ENCODE data around the gene LRR1. TPM values are rescaled to one million over a fixed set of nuclear protein-coding genes. Genes with fewer than 3 reads are reported as not detected.

LRR1 gene
- total and polyA plus RNA-seq, 9 of the 15 experiments (the other 6 are each of a cell fraction or from before 2014, with no cell fraction given) = 26.5 to 58.1 (median 31.8) TPM

DNA sequence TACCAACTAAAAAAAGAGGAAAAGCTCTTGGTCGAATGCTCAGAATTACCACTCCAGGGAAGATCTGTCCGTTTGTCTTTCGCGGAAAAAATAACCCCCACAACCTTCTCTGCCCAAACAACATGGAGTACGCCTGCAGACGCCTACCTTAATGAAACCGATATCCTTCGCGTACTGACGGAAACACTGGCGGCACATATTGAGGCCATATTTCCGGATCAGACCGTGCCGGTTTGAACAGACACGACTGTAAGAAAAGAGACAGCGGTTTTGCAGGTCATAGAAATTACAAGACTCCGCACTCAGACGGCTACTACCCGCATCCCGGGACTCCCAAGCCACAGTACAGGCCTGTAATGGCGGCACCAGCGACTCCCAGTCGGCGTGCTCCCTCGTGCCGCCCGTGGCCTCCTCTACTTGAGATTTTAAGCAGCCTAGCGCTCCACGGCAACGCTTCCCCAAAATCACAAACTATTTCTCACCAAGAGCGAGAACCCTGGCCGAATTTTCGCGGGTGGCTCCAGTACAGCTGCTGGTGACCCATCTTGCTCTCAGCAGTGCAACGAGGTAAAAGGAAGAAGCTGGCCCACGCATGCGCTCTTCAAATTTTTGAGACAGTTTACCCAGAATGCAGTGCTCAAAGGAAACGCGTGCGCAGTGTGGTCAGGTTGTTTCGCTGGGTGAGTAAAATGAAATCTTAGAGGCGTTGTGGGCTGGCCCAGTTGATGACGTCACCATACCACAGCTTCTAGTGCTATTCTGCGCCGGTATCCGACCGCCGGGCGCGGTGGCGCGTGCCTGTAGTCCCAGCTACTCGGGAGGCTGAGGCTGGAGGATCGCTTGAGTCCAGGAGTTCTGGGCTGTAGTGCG, 12.7 kb upstream of the LRR1 start, which contains the start of gene RPS29 (continued):
- TF ChIP-seq SLC30A9 (CRISPR knock-in tag; IDR thresholded peaks at IDR 0.05) (no peak), XRCC5 (IDR thresholded peaks at IDR 0.05; ENCODE audit: low read depth, low read length) (no peak), RBM15 (IDR thresholded peaks at IDR 0.05; ENCODE audit: insufficient read depth, low read length) (no peak), TEAD4 (IDR thresholded peaks at IDR 0.05; ENCODE audit: low read length) (no peak), TEAD4 (CRISPR knock-in tag; IDR thresholded peaks at IDR 0.05; ENCODE audit: borderline replicate concordance) (no peak), YY1 (IDR thresholded peaks at IDR 0.05; ENCODE audit: borderline replicate concordance in 1 of 3, control insufficient read depth in 1 of 3, extremely low read depth in 1 of 3, insufficient read depth in 3 of 3, insufficient read length in 1 of 3, insufficient replicate concordance in 2 of 3, low read depth in 1 of 3, low read length in 2 of 3) (peak; percentile 52 to 94 (median 86)), L3MBTL2 (IDR thresholded peaks at IDR 0.05) (peak; percentile 53; the same call in 1 of the 2 replicates), NCOA2 (IDR thresholded peaks at IDR 0.05; ENCODE audit: partially characterized antibody in 2 of 2) (no peak), RBM34 (IDR thresholded peaks at IDR 0.05; ENCODE audit: borderline replicate concordance, insufficient read depth, low read length) (no peak), KAT2B (IDR thresholded peaks at IDR 0.05; ENCODE audit: low read depth, low read length) (no peak), ZNF444 (CRISPR knock-in tag; IDR thresholded peaks at IDR 0.05) (no peak), ZNF354B (CRISPR knock-in tag; IDR thresholded peaks at IDR 0.05) (no peak)
- TF ChIP-seq, protein P1, sequence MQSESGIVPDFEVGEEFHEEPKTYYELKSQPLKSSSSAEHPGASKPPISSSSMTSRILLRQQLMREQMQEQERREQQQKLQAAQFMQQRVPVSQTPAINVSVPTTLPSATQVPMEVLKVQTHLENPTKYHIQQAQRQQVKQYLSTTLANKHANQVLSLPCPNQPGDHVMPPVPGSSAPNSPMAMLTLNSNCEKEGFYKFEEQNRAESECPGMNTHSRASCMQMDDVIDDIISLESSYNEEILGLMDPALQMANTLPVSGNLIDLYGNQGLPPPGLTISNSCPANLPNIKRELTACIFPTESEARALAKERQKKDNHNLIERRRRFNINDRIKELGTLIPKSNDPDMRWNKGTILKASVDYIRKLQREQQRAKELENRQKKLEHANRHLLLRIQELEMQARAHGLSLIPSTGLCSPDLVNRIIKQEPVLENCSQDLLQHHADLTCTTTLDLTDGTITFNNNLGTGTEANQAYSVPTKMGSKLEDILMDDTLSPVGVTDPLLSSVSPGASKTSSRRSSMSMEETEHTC (IDR thresholded peaks at IDR 0.05) = no peak; the same call in 1 of the 2 replicates
- TF ChIP-seq, protein P2, sequence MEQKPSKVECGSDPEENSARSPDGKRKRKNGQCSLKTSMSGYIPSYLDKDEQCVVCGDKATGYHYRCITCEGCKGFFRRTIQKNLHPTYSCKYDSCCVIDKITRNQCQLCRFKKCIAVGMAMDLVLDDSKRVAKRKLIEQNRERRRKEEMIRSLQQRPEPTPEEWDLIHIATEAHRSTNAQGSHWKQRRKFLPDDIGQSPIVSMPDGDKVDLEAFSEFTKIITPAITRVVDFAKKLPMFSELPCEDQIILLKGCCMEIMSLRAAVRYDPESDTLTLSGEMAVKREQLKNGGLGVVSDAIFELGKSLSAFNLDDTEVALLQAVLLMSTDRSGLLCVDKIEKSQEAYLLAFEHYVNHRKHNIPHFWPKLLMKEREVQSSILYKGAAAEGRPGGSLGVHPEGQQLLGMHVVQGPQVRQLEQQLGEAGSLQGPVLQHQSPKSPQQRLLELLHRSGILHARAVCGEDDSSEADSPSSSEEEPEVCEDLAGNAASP (IDR thresholded peaks at IDR 0.05) = no peak
- TF ChIP-seq, protein P3, sequence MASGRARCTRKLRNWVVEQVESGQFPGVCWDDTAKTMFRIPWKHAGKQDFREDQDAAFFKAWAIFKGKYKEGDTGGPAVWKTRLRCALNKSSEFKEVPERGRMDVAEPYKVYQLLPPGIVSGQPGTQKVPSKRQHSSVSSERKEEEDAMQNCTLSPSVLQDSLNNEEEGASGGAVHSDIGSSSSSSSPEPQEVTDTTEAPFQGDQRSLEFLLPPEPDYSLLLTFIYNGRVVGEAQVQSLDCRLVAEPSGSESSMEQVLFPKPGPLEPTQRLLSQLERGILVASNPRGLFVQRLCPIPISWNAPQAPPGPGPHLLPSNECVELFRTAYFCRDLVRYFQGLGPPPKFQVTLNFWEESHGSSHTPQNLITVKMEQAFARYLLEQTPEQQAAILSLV (tag; IDR thresholded peaks at IDR 0.05) = no peak
- TF ChIP-seq, protein P4, sequence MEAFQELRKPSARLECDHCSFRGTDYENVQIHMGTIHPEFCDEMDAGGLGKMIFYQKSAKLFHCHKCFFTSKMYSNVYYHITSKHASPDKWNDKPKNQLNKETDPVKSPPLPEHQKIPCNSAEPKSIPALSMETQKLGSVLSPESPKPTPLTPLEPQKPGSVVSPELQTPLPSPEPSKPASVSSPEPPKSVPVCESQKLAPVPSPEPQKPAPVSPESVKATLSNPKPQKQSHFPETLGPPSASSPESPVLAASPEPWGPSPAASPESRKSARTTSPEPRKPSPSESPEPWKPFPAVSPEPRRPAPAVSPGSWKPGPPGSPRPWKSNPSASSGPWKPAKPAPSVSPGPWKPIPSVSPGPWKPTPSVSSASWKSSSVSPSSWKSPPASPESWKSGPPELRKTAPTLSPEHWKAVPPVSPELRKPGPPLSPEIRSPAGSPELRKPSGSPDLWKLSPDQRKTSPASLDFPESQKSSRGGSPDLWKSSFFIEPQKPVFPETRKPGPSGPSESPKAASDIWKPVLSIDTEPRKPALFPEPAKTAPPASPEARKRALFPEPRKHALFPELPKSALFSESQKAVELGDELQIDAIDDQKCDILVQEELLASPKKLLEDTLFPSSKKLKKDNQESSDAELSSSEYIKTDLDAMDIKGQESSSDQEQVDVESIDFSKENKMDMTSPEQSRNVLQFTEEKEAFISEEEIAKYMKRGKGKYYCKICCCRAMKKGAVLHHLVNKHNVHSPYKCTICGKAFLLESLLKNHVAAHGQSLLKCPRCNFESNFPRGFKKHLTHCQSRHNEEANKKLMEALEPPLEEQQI (IDR thresholded peaks at IDR 0.05) = no peak

Data from K562 (cell line).